Transverse colon (tissue), 4 donors: Measurements from ENCODE around the gene BFSP2. TPM values are rescaled to one million over a fixed set of nuclear protein-coding genes. Genes with fewer than 3 reads are reported as not detected.

Experiments
- DNase-seq: peaks from one replicate; pipeline ENCODE4 v3.0.0-alpha.2; 2019
- H3K27ac ChIP-seq, 4 donors: fragments of 200-600 bp; sonication (generic); 2 replicates each; pipeline ENCODE4 v1.5.1; 2016 to 2018; ENCODE audit warnings: inconsistent platforms in 4 of 4
- H3K27me3 ChIP-seq: fragments of 200-600 bp; sonication (generic); 2 replicates; pipeline ENCODE4 v1.5.1; 2017; ENCODE audit warnings: inconsistent platforms
- H3K36me3 ChIP-seq, 4 donors: fragments of 200-600 bp; sonication (generic); 2 replicates each; pipeline ENCODE4 v1.5.1; 2017 to 2019; ENCODE audit warnings: inconsistent platforms in 4 of 4
- H3K4me1 ChIP-seq, 4 donors: fragments of 200-600 bp; sonication (generic); 2 replicates each; pipeline ENCODE4 v1.5.1; 2017 to 2020; ENCODE audit warnings: inconsistent platforms in 4 of 4
- H3K4me3 ChIP-seq, 4 donors: fragments of 200-600 bp; sonication (generic); 1 replicate in 1 of 4; 2 replicates in 3 of 4; pipeline versions ENCODE4 v1.5.1 to v1.6.1; 2017 to 2019; ENCODE audit warnings: inconsistent platforms in 4 of 4
- H3K9me3 ChIP-seq, 2 donors: fragments of 200-600 bp; sonication (generic); 2 replicates each; pipeline ENCODE4 v1.5.1; 2017 to 2019; ENCODE audit warnings: inconsistent platforms in 2 of 2
- EP300 ChIP-seq: sonication (generic); formaldehyde crosslinking; IDR thresholded peaks from one replicate; pipeline ENCODE4 v1.6.1; 2017; ENCODE audit warnings: antibody characterized with exemption, low read depth
- POLR2A ChIP-seq: fragments of 450-650 bp; IDR thresholded peaks from one replicate; pipeline ENCODE4 v1.6.1; 2016; ENCODE audit warnings: antibody characterized with exemption, mild to moderate bottlenecking, moderate library complexity
- POLR2AphosphoS5 ChIP-seq, 3 donors: sonication (generic); formaldehyde crosslinking; IDR thresholded peaks; one replicate each; pipeline ENCODE4 v1.6.1; 2016; ENCODE audit warnings: antibody characterized with exemption in 3 of 3
- WGBS, 2 donors: methylation state at CpG; one replicate each; pipeline ENCODE4 v1.1.5; 2018; ENCODE audit warnings: low coverage in 1 of 2; 5-methylcytosine and 5-hydroxymethylcytosine counted together
- in situ Hi-C, 4 donors: fragments of 200-750 bp; cut with MboI; loops; one replicate each; pipeline versions ENCODE4 v1.15.0 to v1.15.1; 2017; ENCODE audit warnings: low sequenced_read_pairs in 3 of 4, low pct_ligation_motif_present in 1 of 4, low pct_unique_long_range_greater_than_20kb in 1 of 4
- intact Hi-C: fragments of 100-400 bp; cut with DNase I; formaldehyde crosslinking; loops from one replicate; pipeline ENCODE4 v1.15.1; 2023; ENCODE audit warnings: low total_unique reads
- total RNA-seq, 4 donors: library from RNA; depleted of rRNA; stranded (reverse); fragments of >200 nt; gene quantifications; one replicate each; pipeline ENCODE4 v1.1.0, GENCODE V29; 2016
- TF ChIP-seq, protein P1 (sequence below), 5 experiments: fragments of 200-600 bp in 3 of 5; fragments of 450-650 bp in 2 of 5; sonication (generic) in 3 of 5; IDR thresholded peaks; 1 replicate in 2 of 5; 2 replicates in 3 of 5; pipeline ENCODE4 v1.5.1; 2016 to 2017; ENCODE audit warnings: antibody characterized with exemption in 5 of 5, inconsistent platforms in 3 of 5, mild to moderate bottlenecking in 2 of 5, moderate library complexity in 1 of 5

BFSP2 gene
- total RNA-seq, 4 donors from 2014 or later = not detected

DNA sequence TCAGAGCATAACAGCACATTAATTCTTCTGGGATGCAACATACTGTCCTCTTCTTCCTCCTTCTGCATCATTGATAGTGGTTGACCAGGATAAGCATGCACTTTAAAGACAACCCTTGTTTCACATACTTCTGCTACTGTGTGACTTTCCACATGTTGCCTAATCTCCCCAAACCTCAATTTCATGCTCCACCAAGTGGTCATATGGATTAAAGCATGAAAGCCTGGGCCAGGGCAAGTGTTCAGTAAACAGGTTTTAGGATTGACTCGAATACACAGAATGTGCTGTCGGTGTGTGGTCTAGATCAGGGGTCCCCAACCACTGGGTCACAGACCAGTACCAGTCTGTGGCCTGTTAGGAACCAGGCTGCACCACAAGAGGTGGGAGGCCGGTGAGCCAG, 22.5 kb upstream of the BFSP2 start:
- H3K4me1 ChIP-seq = no peaks in the 10 kb centered on the region
- no peak overlapping the region for H3K4me3 ChIP-seq
- in situ Hi-C loops (loop anchor here in 3 of 4 donors (25.0 kb wide), 2 partner anchors 340 to 640 kb away; partner anchors contain the start of gene TMEM108 (in 3 of the 3)), intact Hi-C loops (no loop called here)
- 83% methylated on average over 3 of the region's 3 CpGs; no CpG with 5 or more reads in 1 of the 2 donors for WGBS, 2 donors
- TF ChIP-seq, protein P1, sequence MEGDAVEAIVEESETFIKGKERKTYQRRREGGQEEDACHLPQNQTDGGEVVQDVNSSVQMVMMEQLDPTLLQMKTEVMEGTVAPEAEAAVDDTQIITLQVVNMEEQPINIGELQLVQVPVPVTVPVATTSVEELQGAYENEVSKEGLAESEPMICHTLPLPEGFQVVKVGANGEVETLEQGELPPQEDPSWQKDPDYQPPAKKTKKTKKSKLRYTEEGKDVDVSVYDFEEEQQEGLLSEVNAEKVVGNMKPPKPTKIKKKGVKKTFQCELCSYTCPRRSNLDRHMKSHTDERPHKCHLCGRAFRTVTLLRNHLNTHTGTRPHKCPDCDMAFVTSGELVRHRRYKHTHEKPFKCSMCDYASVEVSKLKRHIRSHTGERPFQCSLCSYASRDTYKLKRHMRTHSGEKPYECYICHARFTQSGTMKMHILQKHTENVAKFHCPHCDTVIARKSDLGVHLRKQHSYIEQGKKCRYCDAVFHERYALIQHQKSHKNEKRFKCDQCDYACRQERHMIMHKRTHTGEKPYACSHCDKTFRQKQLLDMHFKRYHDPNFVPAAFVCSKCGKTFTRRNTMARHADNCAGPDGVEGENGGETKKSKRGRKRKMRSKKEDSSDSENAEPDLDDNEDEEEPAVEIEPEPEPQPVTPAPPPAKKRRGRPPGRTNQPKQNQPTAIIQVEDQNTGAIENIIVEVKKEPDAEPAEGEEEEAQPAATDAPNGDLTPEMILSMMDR (IDR thresholded peaks at IDR 0.05) = peak in 1 of 5 experiments; percentile 4
- TF ChIP-seq POLR2A = no peak
- TF ChIP-seq POLR2AphosphoS5 (IDR thresholded peaks at IDR 0.05) = no peak
- no peak for TF ChIP-seq EP300
- no peaks in the 10 kb centered on the region for H3K27me3 ChIP-seq
- no peak overlapping the region for H3K27ac ChIP-seq
- DNase-seq = no peak
- H3K9me3 ChIP-seq = no peaks in the 10 kb centered on the region
- no peaks in the 10 kb centered on the region for H3K36me3 ChIP-seq

DNA sequence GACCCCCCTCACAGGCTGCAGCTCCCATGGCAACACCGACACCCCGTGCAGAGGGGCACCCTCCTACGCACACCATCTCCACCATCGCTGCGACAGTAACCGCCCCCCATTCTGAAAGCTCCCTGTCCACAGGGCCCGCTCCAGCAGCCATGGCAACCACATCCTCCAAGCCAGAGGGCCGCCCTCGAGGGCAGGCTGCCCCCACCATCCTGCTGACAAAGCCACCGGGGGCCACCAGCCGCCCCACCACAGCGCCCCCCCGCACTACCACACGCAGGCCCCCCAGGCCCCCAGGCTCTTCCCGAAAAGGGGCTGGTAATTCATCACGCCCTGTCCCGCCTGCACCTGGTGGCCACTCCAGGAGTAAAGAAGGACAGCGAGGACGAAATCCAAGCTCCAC, 19.9 kb upstream of the BFSP2 start:
- in situ Hi-C loops (loop anchor here in 3 of 4 donors (10.0 to 25.0 kb wide), 3 partner anchors 343 to 645 kb away; partner anchors contain the start of gene TMEM108 (in 3 of the 3)), intact Hi-C loops (no loop called here)
- Histone ChIP-seq H3K27ac (no peak overlapping the region), H3K4me3 (no peak overlapping the region), H3K4me1 (no peaks in the 10 kb centered on the region), H3K9me3 (no peaks in the 10 kb centered on the region), H3K36me3 (no peaks in the 10 kb centered on the region), H3K27me3 (no peaks in the 10 kb centered on the region)
- 92% methylated on average over 19 of the region's 19 CpGs; no CpG with 5 or more reads in 1 of the 2 donors for WGBS, 2 donors
- no peak for DNase-seq
- TF ChIP-seq POLR2A (no peak), EP300 (no peak), POLR2AphosphoS5 (IDR thresholded peaks at IDR 0.05) (no peak)
- TF ChIP-seq, protein P1 (IDR thresholded peaks at IDR 0.05) = no peak

- H3K4me3 ChIP-seq = no peak overlapping the region
- WGBS, 2 donors = 93% methylated on average over 16 of the region's 16 CpGs; no CpG with 5 or more reads in 1 of the 2 donors
- intact Hi-C loops = no loop called here
- H3K27me3 ChIP-seq = no peaks in the 10 kb centered on the region
- no peak overlapping the region for H3K27ac ChIP-seq
- H3K4me1 ChIP-seq = no peaks in the 10 kb centered on the region
- no peaks in the 10 kb centered on the region for H3K9me3 ChIP-seq
- no peak for DNase-seq
- TF ChIP-seq EP300 (no peak), POLR2AphosphoS5 (IDR thresholded peaks at IDR 0.05) (no peak), POLR2A (no peak)
- TF ChIP-seq, protein P1 (IDR thresholded peaks at IDR 0.05) = no peak
- H3K36me3 ChIP-seq = no peaks in the 10 kb centered on the region
- in situ Hi-C loops = loop anchor here in 3 of 4 donors (10.0 to 25.0 kb wide), 3 partner anchors 343 to 646 kb away; partner anchors contain the start of gene TMEM108 (in 3 of the 3)
Observed at GRCh38 chr3:133380481-133381225, 19.2 kb upstream of the BFSP2 start.

- WGBS, 2 donors = 60 to 69% methylated on average over 3 to 4 of the region's 4 CpGs
- H3K4me3 ChIP-seq = no peak overlapping the region
- in situ Hi-C loops = loop anchor here in 3 of 4 donors (10.0 to 25.0 kb wide), 3 partner anchors 344 to 647 kb away; partner anchors contain the start of gene TMEM108 (in 3 of the 3)
- TF ChIP-seq EP300 (no peak), POLR2AphosphoS5 (IDR thresholded peaks at IDR 0.05) (no peak), POLR2A (no peak)
- TF ChIP-seq, protein P1 (IDR thresholded peaks at IDR 0.05) = no peak
- H3K27me3 ChIP-seq = no peaks in the 10 kb centered on the region
- H3K9me3 ChIP-seq = no peaks in the 10 kb centered on the region
- intact Hi-C loops = no loop called here
- DNase-seq = no peak
- no peak overlapping the region for H3K27ac ChIP-seq
- H3K4me1 ChIP-seq = no peaks in the 10 kb centered on the region
- no peaks in the 10 kb centered on the region for H3K36me3 ChIP-seq
Observed at GRCh38 chr3:133381346-133382109, 18.3 kb upstream of the BFSP2 start.
